HCT116 (cell line): ENCODE results near the gene LORICRIN. TPM values are rescaled to one million over a fixed set of nuclear protein-coding genes. Genes with fewer than 3 reads are reported as not detected.

Experiments
- ATAC-seq: fragments of 200-7000 bp; cut with Tn5 transposase; 2 replicates; pipeline ENCODE4 v1.9.1; 2020; ENCODE audit warnings: mild to moderate bottlenecking, moderate library complexity
- BruUV-seq: library from RNA; stranded (reverse); fragments of 400-500 nt; replicated peaks from 2 replicates; lab custom pipeline; 2021; lab: Mats Ljungman, UMichigan
- CTCF ChIA-PET: fragments of 300-600 bp; sonication (Branson Sonifier 250); formaldehyde crosslinking; loops from one replicate; lab custom pipeline; 2021; ENCODE audit warnings: antibody characterized with exemption; lab: Charles Lee
- POLR2A ChIA-PET: fragments of 300-600, 350-600 bp; sonication (Branson Sonifier 250); formaldehyde crosslinking; loops from one replicate; lab custom pipeline; 2021; ENCODE audit warnings: antibody characterized with exemption; lab: Charles Lee
- RAD21 ChIA-PET, 2 experiments: fragments of 300-600 bp; sonication (Branson Sonifier 250); formaldehyde crosslinking; loops; one replicate each; lab custom pipeline; 2023; ENCODE audit warnings: low total read pairs in 2 of 2; ENCODE audit not compliant: uncharacterized antibody in 2 of 2, unreplicated experiment in 2 of 2, low non-redundant PET in 1 of 2; lab: Charles Lee
- DNase-seq: peaks from one replicate; pipeline ENCODE4 v3.0.0-alpha.2; 2010; ENCODE audit warnings: low read depth, low spot score
- H2AFZ ChIP-seq: fragments of 200-600 bp; shearing (Covaris generic), sonication (generic); 2 replicates; pipeline ENCODE4 v1.6.1; 2017; ENCODE audit warnings: low read depth, mixed run types, mixed read lengths, antibody characterized with exemption, low read length; ENCODE audit not compliant: poor library complexity, severe bottlenecking
- H3K27ac ChIP-seq: 2 replicates; pipeline ENCODE4 v1.5.1; 2012; ENCODE audit warnings: low read depth, low read length
- H3K27me3 ChIP-seq: fragments of 200-600 bp; sonication (generic); 2 replicates; pipeline ENCODE4 v1.6.1; 2016; ENCODE audit warnings: mixed run types, low read length, mixed read lengths; ENCODE audit not compliant: insufficient read depth
- H3K36me3 ChIP-seq, 2 experiments: fragments of 200-500 bp in 1 of 2; fragments of 200-600 bp in 1 of 2; sonication (Bioruptor generic) in 1 of 2; sonication (generic) in 1 of 2; 2 replicates each; pipeline versions ENCODE4 v1.5.1 to v1.6.1; 2014 to 2016; ENCODE audit warnings: low read length in 2 of 2, inconsistent platforms in 1 of 2, mixed read lengths in 1 of 2, mixed run types in 1 of 2; ENCODE audit not compliant: insufficient read depth in 2 of 2, control insufficient read depth in 1 of 2
- H3K4me1 ChIP-seq, 2 experiments: fragments of 200-600 bp in 1 of 2; sonication (generic) in 1 of 2; 2 replicates each; pipeline versions ENCODE4 v1.5.1 to v1.6.1; 2012 to 2017; ENCODE audit warnings: low read length in 2 of 2, inconsistent platforms in 1 of 2, mild to moderate bottlenecking in 1 of 2, mixed read lengths in 1 of 2, mixed run types in 1 of 2, moderate library complexity in 1 of 2; ENCODE audit not compliant: insufficient read depth in 2 of 2, control insufficient read depth in 1 of 2
- H3K4me2 ChIP-seq: fragments of 200-600 bp; sonication (generic); 2 replicates; pipeline ENCODE4 v1.6.1; 2017; ENCODE audit warnings: mixed run types, low read length, mixed read lengths
- H3K4me3 ChIP-seq, 2 experiments: fragments of 200-600 bp in 1 of 2; sonication (generic) in 1 of 2; replicated peaks in 1 of 2; 2 replicates each; pipeline ENCODE4 v1.5.1; 2011 to 2016; ENCODE audit warnings: low read length in 2 of 2, control low read depth in 1 of 2, low read depth in 1 of 2, mild to moderate bottlenecking in 1 of 2, mixed read lengths in 1 of 2, mixed run types in 1 of 2
- H3K79me2 ChIP-seq: fragments of 200-600 bp; sonication (generic); 2 replicates; pipeline ENCODE4 v1.6.1; 2017; ENCODE audit warnings: mild to moderate bottlenecking, mixed run types, low read length, moderate library complexity, mixed read lengths; ENCODE audit not compliant: insufficient read depth
- H3K9ac ChIP-seq: fragments of 200-600 bp; sonication (generic); 2 replicates; pipeline ENCODE4 v1.6.1; 2016; ENCODE audit warnings: low read length, mixed read lengths
- H3K9me2 ChIP-seq: fragments of 200-600 bp; sonication (generic), shearing (Covaris generic); 2 replicates; pipeline ENCODE4 v1.6.1; 2017; ENCODE audit warnings: mixed run types, mild to moderate bottlenecking, moderate library complexity; ENCODE audit not compliant: insufficient read depth
- H3K9me3 ChIP-seq, 2 experiments: fragments of 200-500 bp in 1 of 2; fragments of 200-600 bp in 1 of 2; sonication (Bioruptor generic) in 1 of 2; sonication (generic) in 1 of 2; 2 replicates each; pipeline ENCODE4 v1.6.1; 2014 to 2017; ENCODE audit warnings: low read length in 2 of 2, mixed read lengths in 2 of 2, inconsistent platforms in 1 of 2, low read depth in 1 of 2, mild to moderate bottlenecking in 1 of 2, mixed run types in 1 of 2, moderate library complexity in 1 of 2; ENCODE audit not compliant: control insufficient read depth in 1 of 2, insufficient read depth in 1 of 2
- H4K20me1 ChIP-seq: fragments of 200-600 bp; sonication (generic), shearing (Covaris generic); 2 replicates; pipeline ENCODE4 v1.6.1; 2017; ENCODE audit warnings: mixed run types, mild to moderate bottlenecking, moderate library complexity; ENCODE audit not compliant: insufficient read depth
- CBX3 ChIP-seq: IDR thresholded peaks from 2 replicates; pipeline ENCODE4 v1.6.1; 2012; ENCODE audit warnings: low read depth
- EGR1 ChIP-seq: IDR thresholded peaks from 2 replicates; pipeline ENCODE4 v1.6.1; 2012; ENCODE audit warnings: low read depth
- EZH2phosphoT487 ChIP-seq: fragments of 200-600 bp; IDR thresholded peaks from 2 replicates; pipeline ENCODE4 v1.6.1; 2018; ENCODE audit warnings: antibody characterized with exemption, borderline replicate concordance
- JUND ChIP-seq: IDR thresholded peaks from 2 replicates; pipeline ENCODE4 v1.6.1; 2012
- POLR2AphosphoS5 ChIP-seq: IDR thresholded peaks from 2 replicates; pipeline ENCODE4 v1.6.1; 2011; ENCODE audit warnings: mild to moderate bottlenecking, low read depth, low read length, moderate library complexity
- RAD21 ChIP-seq: IDR thresholded peaks from 2 replicates; pipeline ENCODE4 v1.6.1; 2012; ENCODE audit warnings: low read depth, mild to moderate bottlenecking
- SIN3A ChIP-seq: IDR thresholded peaks from 2 replicates; pipeline ENCODE4 v1.6.1; 2012; ENCODE audit warnings: low read depth
- intact Hi-C: fragments of 100-400 bp; cut with micrococcal nuclease; formaldehyde crosslinking; loops from 2 replicates; pipeline ENCODE4 v1.10.0; 2022
- total RNA-seq: library from RNA; stranded (reverse); gene quantifications from one replicate; pipeline ENCODE4 v1.2.1, GENCODE V29; 2021; ENCODE audit not compliant: unreplicated experiment
- TF ChIP-seq, protein P1 (sequence below): IDR thresholded peaks from 2 replicates; pipeline ENCODE4 v1.6.1; 2012
- TF ChIP-seq, protein P2 (sequence below): IDR thresholded peaks from 2 replicates; pipeline ENCODE4 v1.6.1; 2011; ENCODE audit warnings: mild to moderate bottlenecking, low read length, moderate library complexity; ENCODE audit not compliant: insufficient replicate concordance; ENCODE audit errors: extremely low read depth
- TF ChIP-seq, protein P3 (sequence below), 3 experiments: fragments of 200-600 bp in 1 of 3; sonication (generic) in 1 of 3; IDR thresholded peaks in 2 of 3; conservative IDR thresholded peaks in 1 of 3; 2 replicates each; pipeline ENCODE4 v1.5.1; 2012 to 2017; ENCODE audit warnings: low read depth in 2 of 3, low read length in 2 of 3, antibody characterized with exemption in 1 of 3, borderline replicate concordance in 1 of 3, control low read depth in 1 of 3, mild to moderate bottlenecking in 1 of 3, mixed read lengths in 1 of 3, mixed run types in 1 of 3, moderate library complexity in 1 of 3; ENCODE audit not compliant: insufficient read depth in 1 of 3
- TF ChIP-seq, protein P4 (sequence below): IDR thresholded peaks from 2 replicates; pipeline ENCODE4 v1.6.1; 2012; ENCODE audit warnings: low read depth
- TF ChIP-seq, protein P5 (sequence below): IDR thresholded peaks from 2 replicates; pipeline ENCODE4 v1.6.1; 2012

LORICRIN gene
- total RNA-seq, 1 experiment from 2014 or later = not detected

DNA sequence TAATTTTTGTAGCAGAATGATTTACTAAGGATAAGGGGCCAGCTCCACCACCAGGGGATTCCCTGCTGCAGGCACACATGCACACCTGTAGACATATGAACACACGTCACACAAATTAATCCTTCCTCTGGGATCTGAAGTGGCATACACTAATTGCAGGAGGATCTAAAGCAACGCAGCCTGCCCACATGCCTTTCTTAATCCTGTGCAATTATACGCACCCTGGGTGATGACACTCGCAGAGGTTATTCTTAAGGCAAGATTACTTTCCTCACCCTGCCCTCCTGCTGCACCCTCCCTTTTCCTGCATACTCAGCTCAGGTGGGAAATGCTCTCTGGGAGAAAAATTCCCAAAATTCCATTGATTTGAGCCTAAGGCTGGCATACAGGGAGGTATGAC is 7.5 kb upstream of the LORICRIN start:
- H3K36me3 ChIP-seq = no peaks in the 10 kb centered on the region
- H4K20me1 ChIP-seq = no peaks in the 10 kb centered on the region
- H3K27ac ChIP-seq = no peak overlapping the region
- no peak overlapping the region for H3K9ac ChIP-seq
- peaks cover 52% of the 10 kb centered on the region for H3K27me3 ChIP-seq
- ChIA-PET RAD21 (no interaction called here), POLR2A (no interaction called here), CTCF (no interaction called here)
- no peak overlapping the region for H2AFZ ChIP-seq
- no TSS peak for BruUV-seq
- intact Hi-C loops = no loop called here
- H3K4me3 ChIP-seq = no peak overlapping the region
- no peaks in the 10 kb centered on the region for H3K9me3 ChIP-seq
- H3K4me1 ChIP-seq = no peaks in the 10 kb centered on the region
- H3K4me2 ChIP-seq = no peak overlapping the region
- no peak for ATAC-seq
- no peak for TF ChIP-seq POLR2AphosphoS5
- TF ChIP-seq, protein P1, sequence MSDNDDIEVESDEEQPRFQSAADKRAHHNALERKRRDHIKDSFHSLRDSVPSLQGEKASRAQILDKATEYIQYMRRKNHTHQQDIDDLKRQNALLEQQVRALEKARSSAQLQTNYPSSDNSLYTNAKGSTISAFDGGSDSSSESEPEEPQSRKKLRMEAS = no peak
- TF ChIP-seq EZH2phosphoT487 = no peak
- TF ChIP-seq EGR1 = no peak
- TF ChIP-seq SIN3A = no peak
- TF ChIP-seq JUND = no peak
- TF ChIP-seq, protein P2, sequence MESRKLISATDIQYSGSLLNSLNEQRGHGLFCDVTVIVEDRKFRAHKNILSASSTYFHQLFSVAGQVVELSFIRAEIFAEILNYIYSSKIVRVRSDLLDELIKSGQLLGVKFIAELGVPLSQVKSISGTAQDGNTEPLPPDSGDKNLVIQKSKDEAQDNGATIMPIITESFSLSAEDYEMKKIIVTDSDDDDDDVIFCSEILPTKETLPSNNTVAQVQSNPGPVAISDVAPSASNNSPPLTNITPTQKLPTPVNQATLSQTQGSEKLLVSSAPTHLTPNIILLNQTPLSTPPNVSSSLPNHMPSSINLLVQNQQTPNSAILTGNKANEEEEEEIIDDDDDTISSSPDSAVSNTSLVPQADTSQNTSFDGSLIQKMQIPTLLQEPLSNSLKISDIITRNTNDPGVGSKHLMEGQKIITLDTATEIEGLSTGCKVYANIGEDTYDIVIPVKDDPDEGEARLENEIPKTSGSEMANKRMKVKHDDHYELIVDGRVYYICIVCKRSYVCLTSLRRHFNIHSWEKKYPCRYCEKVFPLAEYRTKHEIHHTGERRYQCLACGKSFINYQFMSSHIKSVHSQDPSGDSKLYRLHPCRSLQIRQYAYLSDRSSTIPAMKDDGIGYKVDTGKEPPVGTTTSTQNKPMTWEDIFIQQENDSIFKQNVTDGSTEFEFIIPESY = no peak
- TF ChIP-seq, protein P3, sequence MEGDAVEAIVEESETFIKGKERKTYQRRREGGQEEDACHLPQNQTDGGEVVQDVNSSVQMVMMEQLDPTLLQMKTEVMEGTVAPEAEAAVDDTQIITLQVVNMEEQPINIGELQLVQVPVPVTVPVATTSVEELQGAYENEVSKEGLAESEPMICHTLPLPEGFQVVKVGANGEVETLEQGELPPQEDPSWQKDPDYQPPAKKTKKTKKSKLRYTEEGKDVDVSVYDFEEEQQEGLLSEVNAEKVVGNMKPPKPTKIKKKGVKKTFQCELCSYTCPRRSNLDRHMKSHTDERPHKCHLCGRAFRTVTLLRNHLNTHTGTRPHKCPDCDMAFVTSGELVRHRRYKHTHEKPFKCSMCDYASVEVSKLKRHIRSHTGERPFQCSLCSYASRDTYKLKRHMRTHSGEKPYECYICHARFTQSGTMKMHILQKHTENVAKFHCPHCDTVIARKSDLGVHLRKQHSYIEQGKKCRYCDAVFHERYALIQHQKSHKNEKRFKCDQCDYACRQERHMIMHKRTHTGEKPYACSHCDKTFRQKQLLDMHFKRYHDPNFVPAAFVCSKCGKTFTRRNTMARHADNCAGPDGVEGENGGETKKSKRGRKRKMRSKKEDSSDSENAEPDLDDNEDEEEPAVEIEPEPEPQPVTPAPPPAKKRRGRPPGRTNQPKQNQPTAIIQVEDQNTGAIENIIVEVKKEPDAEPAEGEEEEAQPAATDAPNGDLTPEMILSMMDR (IDR thresholded peaks at IDR 0.05 in 2 of 3, conservative IDR thresholded peaks at IDR 0.05 in 1 of 3; ENCODE audit: borderline replicate concordance in 1 of 3, insufficient read depth in 1 of 3, low read depth in 2 of 3, low read length in 2 of 3) = no peak
- TF ChIP-seq, protein P4, sequence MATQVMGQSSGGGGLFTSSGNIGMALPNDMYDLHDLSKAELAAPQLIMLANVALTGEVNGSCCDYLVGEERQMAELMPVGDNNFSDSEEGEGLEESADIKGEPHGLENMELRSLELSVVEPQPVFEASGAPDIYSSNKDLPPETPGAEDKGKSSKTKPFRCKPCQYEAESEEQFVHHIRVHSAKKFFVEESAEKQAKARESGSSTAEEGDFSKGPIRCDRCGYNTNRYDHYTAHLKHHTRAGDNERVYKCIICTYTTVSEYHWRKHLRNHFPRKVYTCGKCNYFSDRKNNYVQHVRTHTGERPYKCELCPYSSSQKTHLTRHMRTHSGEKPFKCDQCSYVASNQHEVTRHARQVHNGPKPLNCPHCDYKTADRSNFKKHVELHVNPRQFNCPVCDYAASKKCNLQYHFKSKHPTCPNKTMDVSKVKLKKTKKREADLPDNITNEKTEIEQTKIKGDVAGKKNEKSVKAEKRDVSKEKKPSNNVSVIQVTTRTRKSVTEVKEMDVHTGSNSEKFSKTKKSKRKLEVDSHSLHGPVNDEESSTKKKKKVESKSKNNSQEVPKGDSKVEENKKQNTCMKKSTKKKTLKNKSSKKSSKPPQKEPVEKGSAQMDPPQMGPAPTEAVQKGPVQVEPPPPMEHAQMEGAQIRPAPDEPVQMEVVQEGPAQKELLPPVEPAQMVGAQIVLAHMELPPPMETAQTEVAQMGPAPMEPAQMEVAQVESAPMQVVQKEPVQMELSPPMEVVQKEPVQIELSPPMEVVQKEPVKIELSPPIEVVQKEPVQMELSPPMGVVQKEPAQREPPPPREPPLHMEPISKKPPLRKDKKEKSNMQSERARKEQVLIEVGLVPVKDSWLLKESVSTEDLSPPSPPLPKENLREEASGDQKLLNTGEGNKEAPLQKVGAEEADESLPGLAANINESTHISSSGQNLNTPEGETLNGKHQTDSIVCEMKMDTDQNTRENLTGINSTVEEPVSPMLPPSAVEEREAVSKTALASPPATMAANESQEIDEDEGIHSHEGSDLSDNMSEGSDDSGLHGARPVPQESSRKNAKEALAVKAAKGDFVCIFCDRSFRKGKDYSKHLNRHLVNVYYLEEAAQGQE = no peak
- TF ChIP-seq RAD21 = no peak
- no peak for TF ChIP-seq CBX3
- TF ChIP-seq, protein P5, sequence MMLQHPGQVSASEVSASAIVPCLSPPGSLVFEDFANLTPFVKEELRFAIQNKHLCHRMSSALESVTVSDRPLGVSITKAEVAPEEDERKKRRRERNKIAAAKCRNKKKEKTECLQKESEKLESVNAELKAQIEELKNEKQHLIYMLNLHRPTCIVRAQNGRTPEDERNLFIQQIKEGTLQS = no peak
- no peaks in the 10 kb centered on the region for H3K9me2 ChIP-seq
- DNase-seq = no peak
- no peaks in the 10 kb centered on the region for H3K79me2 ChIP-seq
